Cerebellar cortex (tissue), 1 donor: ENCODE measurements around the gene PERM1.
"Not testable (repeated sequence)": the region's sequence is repeated elsewhere in the genome, so short reads cannot be mapped to it uniquely, and the experiment has no call there.

Experiments
- DNase-seq: peaks from one replicate; pipeline ENCODE4 v3.0.0-alpha.2; 2015; ENCODE audit warnings: low spot score

PERM1 gene

GRCh38 chr1:978835-979743, 2.8 kb downstream of the PERM1 start:
- no peak for DNase-seq

- DNase-seq: no peak
Measured at GRCh38 chr1:978069-978834, 3.6 kb downstream of the PERM1 start.

- not testable (repeated sequence) for DNase-seq
Measured at GRCh38 chr1:976791-977190, 5.1 kb downstream of the PERM1 start.

- peak; percentile 59 for DNase-seq
Measured at GRCh38 chr1:975896-976683, 5.8 kb downstream of the PERM1 start.

- DNase-seq: no peak
Measured at GRCh38 chr1:975365-975764, 6.5 kb downstream of the PERM1 start.

GRCh38 chr1:974687-975328, 7.1 kb downstream of the PERM1 start:
- no peak for DNase-seq

GRCh38 chr1:974293-974640, 7.6 kb downstream of the PERM1 start:
- no peak for DNase-seq

- DNase-seq: no peak
Measured at GRCh38 chr1:973459-974292, 8.2 kb downstream of the PERM1 start.

- no peak for DNase-seq
Measured at GRCh38 chr1:972726-973458, 9.0 kb downstream of the PERM1 start.

- DNase-seq: no peak
Measured at GRCh38 chr1:971751-972506, 10.0 kb downstream of the PERM1 start.

GRCh38 chr1:970973-971730, 10.7 kb downstream of the PERM1 start:
- no peak for DNase-seq

GRCh38 chr1:970242-970972, 11.5 kb downstream of the PERM1 start:
- DNase-seq: no peak

GRCh38 chr1:969260-969855, 12.5 kb downstream of the PERM1 start:
- DNase-seq: no peak

- no peak for DNase-seq
Measured at GRCh38 chr1:967466-968343, 14.2 kb downstream of the PERM1 start.

GRCh38 chr1:966704-967300, 15.1 kb downstream of the PERM1 start:
- DNase-seq: no peak

- DNase-seq: no peak
Measured at GRCh38 chr1:966135-966703, 15.7 kb downstream of the PERM1 start, which contains the start of gene PLEKHN1. Gene PLEKHN1, plus strand, starts transcription at chr1:966482. Its CDS starts 50 bp downstream, at chr1:966532.
